Neural cell (in vitro differentiated cells): ENCODE measurements around the gene UBE4B.

ENCODE experiments used
- EP300 ChIP-seq: fragments of 450-650 bp; conservative IDR thresholded peaks from 2 replicates; pipeline ENCODE4 v1.6.1; 2014; ENCODE audit warnings: antibody characterized with exemption, mild to moderate bottlenecking, moderate library complexity; ENCODE audit not compliant: poor library complexity, severe bottlenecking
- EZH2 ChIP-seq: fragments of 200-600, 300-800 bp; shearing (Covaris generic), sonication (generic); IDR thresholded peaks from 2 replicates; pipeline ENCODE4 v1.6.1; 2014; ENCODE audit warnings: antibody characterized with exemption, low read length, borderline replicate concordance, mild to moderate bottlenecking; ENCODE audit not compliant: insufficient read depth, poor library complexity, severe bottlenecking
- POLR2AphosphoS5 ChIP-seq: IDR thresholded peaks from 2 replicates; pipeline ENCODE4 v1.6.1; 2012
- RAD21 ChIP-seq: fragments of 450-650 bp; conservative IDR thresholded peaks from 2 replicates; pipeline ENCODE4 v1.6.1; 2014; ENCODE audit warnings: antibody characterized with exemption, mild to moderate bottlenecking, moderate library complexity
- SMC3 ChIP-seq: fragments of 450-650 bp; conservative IDR thresholded peaks from 2 replicates; pipeline ENCODE4 v1.6.1; 2014; ENCODE audit warnings: antibody characterized with exemption, mild to moderate bottlenecking, moderate library complexity; ENCODE audit not compliant: poor library complexity
- TAF1 ChIP-seq: IDR thresholded peaks from 2 replicates; pipeline ENCODE4 v1.6.1; 2012; ENCODE audit warnings: low read depth
- TF ChIP-seq, protein P1 (sequence below): fragments of 450-650 bp; IDR thresholded peaks from 2 replicates; pipeline ENCODE4 v1.5.1; 2014; ENCODE audit warnings: antibody characterized with exemption, mild to moderate bottlenecking, moderate library complexity; ENCODE audit not compliant: poor library complexity, severe bottlenecking
- TF ChIP-seq, protein P2 (sequence below): IDR thresholded peaks from 2 replicates; pipeline ENCODE4 v1.6.1; 2012; ENCODE audit warnings: borderline replicate concordance

DNA sequence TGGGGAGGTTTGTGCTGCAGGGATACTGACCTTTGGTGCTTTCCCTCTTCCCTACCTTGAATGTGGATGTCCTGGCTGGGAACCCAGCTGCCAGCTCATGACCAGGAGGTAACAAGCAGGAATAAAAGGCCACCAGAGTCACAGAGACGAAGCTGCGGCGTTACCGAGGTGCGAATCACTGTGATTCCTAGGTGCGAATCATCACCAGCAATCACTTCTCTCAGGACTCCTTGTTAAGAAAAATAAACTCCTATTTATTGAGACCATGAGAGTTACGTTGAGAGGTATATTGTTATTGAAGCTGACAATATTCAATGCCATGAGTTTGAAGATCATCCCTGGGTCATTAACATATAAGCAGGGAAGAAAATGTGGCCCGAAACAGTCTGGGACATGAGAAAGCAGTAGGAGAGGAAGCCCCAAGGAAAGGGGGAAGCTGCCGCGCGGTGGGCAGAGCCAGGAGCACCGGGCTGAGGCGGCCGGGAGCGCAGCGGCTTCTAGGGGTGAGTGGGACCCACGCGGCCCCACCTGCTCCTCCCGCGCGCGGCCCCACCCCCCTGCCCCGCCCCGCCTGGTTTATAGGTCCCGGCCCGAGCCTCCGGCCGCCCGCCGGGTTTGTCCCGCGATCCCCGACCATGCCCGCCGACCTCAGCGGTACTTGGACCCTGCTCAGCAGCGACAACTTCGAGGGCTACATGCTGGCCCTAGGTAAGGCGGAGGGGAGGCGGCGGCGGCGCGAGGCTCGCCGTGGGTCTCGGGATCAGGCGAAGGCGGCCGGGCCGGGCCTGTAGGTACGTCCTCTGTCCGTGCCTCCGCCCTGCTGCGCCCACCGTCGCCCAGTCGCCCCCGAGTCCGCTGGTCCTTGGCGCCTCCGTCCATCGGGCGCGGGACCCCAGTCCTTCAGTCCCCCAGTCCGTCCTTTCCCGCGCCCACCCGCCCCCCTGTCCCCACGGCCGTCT lies 35.9 kb upstream of the UBE4B start, which contains the start of gene RBP7:
- no peak for TF ChIP-seq EP300
- no peak for TF ChIP-seq SMC3
- TF ChIP-seq, protein P1, sequence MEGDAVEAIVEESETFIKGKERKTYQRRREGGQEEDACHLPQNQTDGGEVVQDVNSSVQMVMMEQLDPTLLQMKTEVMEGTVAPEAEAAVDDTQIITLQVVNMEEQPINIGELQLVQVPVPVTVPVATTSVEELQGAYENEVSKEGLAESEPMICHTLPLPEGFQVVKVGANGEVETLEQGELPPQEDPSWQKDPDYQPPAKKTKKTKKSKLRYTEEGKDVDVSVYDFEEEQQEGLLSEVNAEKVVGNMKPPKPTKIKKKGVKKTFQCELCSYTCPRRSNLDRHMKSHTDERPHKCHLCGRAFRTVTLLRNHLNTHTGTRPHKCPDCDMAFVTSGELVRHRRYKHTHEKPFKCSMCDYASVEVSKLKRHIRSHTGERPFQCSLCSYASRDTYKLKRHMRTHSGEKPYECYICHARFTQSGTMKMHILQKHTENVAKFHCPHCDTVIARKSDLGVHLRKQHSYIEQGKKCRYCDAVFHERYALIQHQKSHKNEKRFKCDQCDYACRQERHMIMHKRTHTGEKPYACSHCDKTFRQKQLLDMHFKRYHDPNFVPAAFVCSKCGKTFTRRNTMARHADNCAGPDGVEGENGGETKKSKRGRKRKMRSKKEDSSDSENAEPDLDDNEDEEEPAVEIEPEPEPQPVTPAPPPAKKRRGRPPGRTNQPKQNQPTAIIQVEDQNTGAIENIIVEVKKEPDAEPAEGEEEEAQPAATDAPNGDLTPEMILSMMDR = no peak
- no peak for TF ChIP-seq TAF1
- TF ChIP-seq, protein P2, sequence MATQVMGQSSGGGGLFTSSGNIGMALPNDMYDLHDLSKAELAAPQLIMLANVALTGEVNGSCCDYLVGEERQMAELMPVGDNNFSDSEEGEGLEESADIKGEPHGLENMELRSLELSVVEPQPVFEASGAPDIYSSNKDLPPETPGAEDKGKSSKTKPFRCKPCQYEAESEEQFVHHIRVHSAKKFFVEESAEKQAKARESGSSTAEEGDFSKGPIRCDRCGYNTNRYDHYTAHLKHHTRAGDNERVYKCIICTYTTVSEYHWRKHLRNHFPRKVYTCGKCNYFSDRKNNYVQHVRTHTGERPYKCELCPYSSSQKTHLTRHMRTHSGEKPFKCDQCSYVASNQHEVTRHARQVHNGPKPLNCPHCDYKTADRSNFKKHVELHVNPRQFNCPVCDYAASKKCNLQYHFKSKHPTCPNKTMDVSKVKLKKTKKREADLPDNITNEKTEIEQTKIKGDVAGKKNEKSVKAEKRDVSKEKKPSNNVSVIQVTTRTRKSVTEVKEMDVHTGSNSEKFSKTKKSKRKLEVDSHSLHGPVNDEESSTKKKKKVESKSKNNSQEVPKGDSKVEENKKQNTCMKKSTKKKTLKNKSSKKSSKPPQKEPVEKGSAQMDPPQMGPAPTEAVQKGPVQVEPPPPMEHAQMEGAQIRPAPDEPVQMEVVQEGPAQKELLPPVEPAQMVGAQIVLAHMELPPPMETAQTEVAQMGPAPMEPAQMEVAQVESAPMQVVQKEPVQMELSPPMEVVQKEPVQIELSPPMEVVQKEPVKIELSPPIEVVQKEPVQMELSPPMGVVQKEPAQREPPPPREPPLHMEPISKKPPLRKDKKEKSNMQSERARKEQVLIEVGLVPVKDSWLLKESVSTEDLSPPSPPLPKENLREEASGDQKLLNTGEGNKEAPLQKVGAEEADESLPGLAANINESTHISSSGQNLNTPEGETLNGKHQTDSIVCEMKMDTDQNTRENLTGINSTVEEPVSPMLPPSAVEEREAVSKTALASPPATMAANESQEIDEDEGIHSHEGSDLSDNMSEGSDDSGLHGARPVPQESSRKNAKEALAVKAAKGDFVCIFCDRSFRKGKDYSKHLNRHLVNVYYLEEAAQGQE = no peak
- TF ChIP-seq EZH2 = no peak
- no peak for TF ChIP-seq POLR2AphosphoS5
- TF ChIP-seq RAD21 = no peak
